ENCODE results near the gene ERGIC3.
"Not testable (repeated sequence)": the region's sequence is repeated elsewhere in the genome, so short reads cannot be mapped to it uniquely, and the experiment has no call there.

The ERGIC3 gene

DNA sequence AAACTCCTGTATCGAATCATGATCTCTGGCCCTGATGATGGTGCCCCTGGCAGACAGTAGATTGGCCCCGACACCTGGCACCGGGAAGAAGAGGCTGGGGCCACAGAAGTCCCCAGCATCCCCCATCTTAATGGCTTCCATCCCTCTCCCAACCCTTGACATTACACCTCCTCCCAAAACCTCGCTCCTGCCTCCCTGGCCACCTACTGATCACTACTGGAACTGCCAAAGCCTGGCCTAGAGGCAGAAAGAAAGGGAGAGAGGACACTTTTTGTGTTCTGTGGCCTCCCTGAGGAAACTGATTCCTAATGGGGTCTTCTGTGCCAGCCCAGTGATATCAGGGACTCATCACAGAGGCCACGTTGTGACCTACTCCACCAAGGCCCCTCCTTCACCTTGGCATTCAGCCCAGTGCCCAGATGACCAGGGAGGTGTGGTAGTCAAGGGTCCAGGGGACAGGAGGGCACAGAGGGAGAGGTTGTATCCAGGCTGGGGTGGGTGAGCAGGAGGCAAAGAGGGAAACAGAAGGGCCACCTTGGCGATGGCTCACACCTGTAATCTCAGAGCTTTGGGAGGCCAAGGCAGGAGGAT, 18.5 kb upstream of the ERGIC3 start:
- DNase-seq = no peak

DNA sequence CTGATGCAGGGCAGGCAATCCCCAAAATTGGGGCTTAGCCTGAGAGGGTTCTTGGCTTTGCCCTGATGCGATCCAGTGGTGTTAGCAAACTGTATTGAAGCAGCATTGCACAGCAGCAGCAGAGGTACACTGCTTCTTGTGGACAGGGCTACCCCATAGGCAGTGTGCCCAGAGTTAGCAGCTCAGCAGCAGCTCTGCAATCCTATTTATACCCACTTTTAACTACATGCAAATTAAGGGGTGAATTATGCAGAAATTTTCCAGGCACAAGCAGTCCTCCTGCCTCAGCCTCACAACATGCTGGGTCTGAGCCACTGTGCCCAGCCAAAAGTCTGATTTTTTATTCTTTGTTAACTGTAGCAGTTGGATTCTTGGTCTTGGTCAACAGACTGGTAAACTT, 16.2 kb upstream of the ERGIC3 start:
- no peak for DNase-seq

- no peak for DNase-seq
Measured at GRCh38 chr20:35527122-35527769, 14.6 kb upstream of the ERGIC3 start.

GRCh38 chr20:35529552-35529951, 12.3 kb upstream of the ERGIC3 start, which contains the start of gene C20orf173:
C20orf173 (minus strand) TSS chr20:35529652; CDS start chr20:35529373, 279 bp downstream.
- DNase-seq = no peak

- peak; percentile 28 to 58 for DNase-seq
Measured at GRCh38 chr20:35539756-35540212, 2.1 kb upstream of the ERGIC3 start.

DNA sequence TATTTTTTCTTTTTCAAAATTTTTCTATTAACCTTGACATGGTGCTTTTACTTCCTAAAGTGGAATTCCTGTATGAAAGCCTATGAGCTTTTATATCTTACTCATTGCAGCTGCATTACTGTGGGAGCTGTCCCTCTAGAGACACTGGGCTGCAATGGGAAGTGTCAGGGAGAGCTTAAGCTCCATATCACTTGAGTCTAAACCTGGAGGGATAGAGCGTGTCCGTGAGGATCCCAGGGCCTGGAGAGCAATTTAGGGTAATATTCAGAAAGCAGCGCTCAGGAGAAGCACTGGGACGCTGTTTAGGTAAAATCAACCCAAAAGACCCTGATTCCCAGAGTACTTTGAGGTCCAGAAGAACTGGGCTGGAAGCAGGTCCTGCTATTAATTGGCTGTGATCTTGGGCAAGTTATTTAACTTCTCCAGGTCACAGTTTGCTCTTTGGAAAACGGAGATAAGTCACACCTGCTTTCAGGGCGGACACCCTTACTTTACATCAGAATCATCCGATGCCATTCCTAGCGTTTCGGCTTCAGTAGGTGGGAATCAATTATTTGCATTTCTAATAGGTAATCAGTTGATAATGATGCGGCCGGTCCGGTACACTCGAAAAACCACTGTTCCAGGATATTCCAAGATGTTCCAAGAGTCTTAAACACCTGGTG, 628 bp upstream of the ERGIC3 start:
- DNase-seq = no peak

GRCh38 chr20:35542990-35543389, 1.1 kb downstream of the ERGIC3 start:
- no peak for DNase-seq

DNA sequence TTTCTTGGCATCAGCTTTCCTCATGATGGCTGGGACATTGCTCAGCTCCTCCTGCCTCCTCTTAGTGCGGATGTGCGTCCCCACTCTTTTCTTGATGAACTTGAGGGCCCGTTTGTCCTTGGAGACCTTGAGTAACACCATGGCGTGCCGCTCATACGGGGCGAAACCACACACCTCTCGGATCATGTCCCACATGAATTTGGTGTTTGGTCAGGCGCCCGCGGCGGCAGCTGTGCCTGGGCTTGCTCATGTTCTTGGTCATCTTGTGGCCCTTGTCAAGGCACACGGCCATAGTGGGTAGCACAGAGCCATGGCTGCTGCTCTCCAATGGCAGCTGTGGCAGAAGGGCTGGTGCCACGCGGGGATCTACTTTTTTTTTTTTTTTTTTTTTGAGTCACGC, 2.6 kb downstream of the ERGIC3 start:
- DNase-seq = no peak

- DNase-seq = peak in 1 of 2 experiments; percentile 35
Measured at GRCh38 chr20:35544941-35545340, 3.1 kb downstream of the ERGIC3 start.

- no peak for DNase-seq
Measured at GRCh38 chr20:35546127-35546526, 4.2 kb downstream of the ERGIC3 start.

- no peak for DNase-seq
Measured at GRCh38 chr20:35547329-35547728, 5.5 kb downstream of the ERGIC3 start.

- no peak for DNase-seq
Measured at GRCh38 chr20:35551503-35551902, 9.6 kb downstream of the ERGIC3 start.

GRCh38 chr20:35552914-35553313, 11.0 kb downstream of the ERGIC3 start:
- no peak for DNase-seq

- not testable (repeated sequence) for DNase-seq
Measured at GRCh38 chr20:35555461-35555860, 13.6 kb downstream of the ERGIC3 start.

GRCh38 chr20:35555951-35556645, 14.2 kb downstream of the ERGIC3 start:
- DNase-seq = no peak

- DNase-seq = no peak
Measured at GRCh38 chr20:35556871-35557270, 15.0 kb downstream of the ERGIC3 start.

GRCh38 chr20:35558451-35558850, 16.6 kb downstream of the ERGIC3 start:
- no peak for DNase-seq

DNA sequence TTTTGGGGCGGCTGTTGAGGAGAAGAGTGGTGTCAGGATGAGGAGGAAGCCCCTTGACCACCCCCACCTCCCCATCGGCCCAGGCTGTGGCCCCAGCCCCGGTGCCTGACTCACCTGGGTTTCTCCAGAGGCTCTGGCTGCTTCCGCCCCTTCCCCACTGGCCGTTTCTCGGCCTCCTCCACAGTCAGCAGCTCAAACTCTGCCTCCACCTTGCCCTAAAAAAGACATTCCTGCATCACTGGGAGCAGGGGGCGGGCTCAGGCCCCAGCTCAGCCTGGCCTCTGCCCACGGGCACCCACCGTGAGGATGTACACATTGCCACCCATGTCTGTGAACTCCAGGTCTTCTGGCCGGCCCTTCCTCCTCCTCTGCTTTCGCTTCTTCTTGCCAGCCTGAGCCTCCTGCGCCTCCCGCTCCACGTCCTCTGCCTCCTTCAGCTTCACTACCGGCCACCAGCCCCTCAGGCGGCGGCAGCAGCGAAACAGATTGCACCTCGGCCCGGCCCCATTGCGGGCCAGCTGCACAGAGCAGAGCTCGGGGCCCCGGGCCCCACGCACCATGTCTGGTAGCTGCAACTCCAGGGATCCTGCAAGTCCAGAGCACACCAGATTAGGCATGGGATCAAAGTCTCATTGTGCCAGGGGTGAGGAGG, 17.3 kb downstream of the ERGIC3 start:
- no peak for DNase-seq

DNA sequence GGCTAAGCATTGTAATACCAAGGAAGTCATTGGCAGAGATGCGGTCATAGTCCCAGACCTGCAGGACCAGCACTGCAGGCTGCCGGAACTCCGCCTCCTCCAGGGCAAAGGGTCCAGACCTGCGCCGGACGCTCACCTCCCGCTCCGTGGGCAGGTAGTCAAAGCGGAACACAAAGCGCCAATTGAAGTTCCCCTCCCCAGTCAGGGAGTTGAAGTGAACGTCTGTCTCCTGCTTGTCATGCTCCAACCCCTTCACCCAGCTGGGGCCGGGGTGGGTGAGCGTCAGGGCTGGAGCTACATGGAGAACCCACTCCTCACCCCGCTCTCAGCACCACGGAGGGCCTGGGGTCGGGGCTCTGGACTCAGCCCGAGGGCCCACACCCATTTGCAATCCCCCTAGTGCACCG, 18.2 kb downstream of the ERGIC3 start:
- DNase-seq = no peak

- no peak for DNase-seq
Measured at GRCh38 chr20:35560541-35560940, 18.7 kb downstream of the ERGIC3 start.

DNA sequence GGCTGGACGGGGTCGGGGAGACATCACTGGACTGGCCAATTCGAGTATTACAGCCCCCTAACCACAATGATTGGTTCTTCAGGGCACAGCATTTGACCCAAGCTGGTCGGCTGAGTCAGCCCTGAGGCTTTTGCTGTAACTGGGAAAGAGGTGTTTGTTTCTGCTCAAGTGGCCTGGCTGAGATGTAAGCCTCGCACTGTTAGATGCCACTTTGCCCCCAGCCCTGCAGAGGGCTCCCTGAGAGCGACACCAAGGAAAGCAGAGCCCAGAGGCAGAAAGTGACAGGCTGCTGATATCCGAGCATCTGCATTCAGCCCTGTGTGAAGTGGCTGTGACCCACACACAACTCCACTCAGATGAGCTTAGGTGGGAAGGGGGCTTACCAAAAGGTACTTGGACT, 19.4 kb downstream of the ERGIC3 start:
- no peak for DNase-seq

- DNase-seq = no peak
Measured at GRCh38 chr20:35561671-35562070, 19.8 kb downstream of the ERGIC3 start.

GRCh38 chr20:35562541-35563110, 20.7 kb downstream of the ERGIC3 start:
- no peak for DNase-seq

Measured in NCI-H2081 (cell line).